Activated T-helper 17 cell treated with anti-CD3 and anti-CD28 coated beads, Interleukin-2, amount 50 U/mL, for 72 hours (primary cell): ENCODE data around the gene ADGRA3. TPM values are rescaled to one million over a fixed set of nuclear protein-coding genes. Genes with fewer than 3 reads are reported as not detected.

Experiments used
- ATAC-seq: fragments of 150-1000 bp; cut with Tn5 transposase; replicated peaks from 2 replicates; pipeline ENCODE4 v1.10.0; 2021; ENCODE audit warnings: mild to moderate bottlenecking, moderate library complexity
- H3K27ac Mint-ChIP-seq: one replicate; pipeline ENCODE4 v1.8.0; 2022; ENCODE audit warnings: mixed read lengths
- H3K27me3 Mint-ChIP-seq: one replicate; pipeline ENCODE4 v1.8.0; 2022; ENCODE audit warnings: mixed read lengths
- H3K36me3 Mint-ChIP-seq: one replicate; pipeline ENCODE4 v1.8.0; 2022; ENCODE audit warnings: low read depth, mild to moderate bottlenecking, mixed read lengths
- H3K4me1 Mint-ChIP-seq: one replicate; pipeline ENCODE4 v1.8.0; 2022; ENCODE audit warnings: mixed read lengths
- H3K4me3 Mint-ChIP-seq: one replicate; pipeline ENCODE4 v1.8.0; 2022; ENCODE audit warnings: mild to moderate bottlenecking, mixed read lengths
- H3K9me3 Mint-ChIP-seq: one replicate; pipeline ENCODE4 v1.8.0; 2022; ENCODE audit warnings: mixed read lengths
- total RNA-seq, 2 donors: library from RNA; stranded (reverse); gene quantifications; one replicate each; pipeline ENCODE4 v1.2.3, GENCODE V29; 2022

ADGRA3 gene
- total RNA-seq, 2 donors from 2014 or later: 0.71 to 1.2 TPM

GRCh38 chr4:22460266-22460665 is 55.6 kb downstream of the ADGRA3 start:
- H3K4me1 Mint-ChIP-seq: no peaks in the 10 kb centered on the region
- no peak for ATAC-seq
- no peaks in the 10 kb centered on the region for H3K36me3 Mint-ChIP-seq
- no peaks in the 10 kb centered on the region for H3K9me3 Mint-ChIP-seq
- no peaks in the 10 kb centered on the region for H3K27me3 Mint-ChIP-seq
- H3K27ac Mint-ChIP-seq: no peak overlapping the region
- H3K4me3 Mint-ChIP-seq: no peak overlapping the region

DNA sequence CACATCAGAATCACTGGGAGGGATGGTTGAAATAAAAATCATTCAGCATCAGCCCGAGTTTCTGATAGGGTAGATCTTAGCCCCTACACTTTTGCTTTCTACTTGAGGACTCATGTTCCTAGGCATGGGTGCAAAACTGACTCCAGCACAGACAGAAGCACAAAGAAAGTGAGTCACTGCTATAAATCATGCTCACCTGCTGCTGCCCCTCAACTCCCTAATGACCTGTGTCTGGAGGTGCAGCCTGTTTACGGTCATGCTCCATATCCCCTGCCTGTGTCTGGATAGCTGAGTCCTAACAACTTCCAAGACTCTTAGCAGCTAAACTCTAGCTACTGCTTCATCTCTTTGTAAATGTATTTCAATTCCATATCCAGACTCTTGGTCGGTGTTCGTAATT is 57.8 kb downstream of the ADGRA3 start:
- no peaks in the 10 kb centered on the region for H3K4me1 Mint-ChIP-seq
- no peak overlapping the region for H3K27ac Mint-ChIP-seq
- H3K36me3 Mint-ChIP-seq: no peaks in the 10 kb centered on the region
- H3K9me3 Mint-ChIP-seq: no peaks in the 10 kb centered on the region
- no peak for ATAC-seq
- no peak overlapping the region for H3K4me3 Mint-ChIP-seq
- H3K27me3 Mint-ChIP-seq: no peaks in the 10 kb centered on the region

- H3K9me3 Mint-ChIP-seq: no peaks in the 10 kb centered on the region
- H3K27ac Mint-ChIP-seq: no peak overlapping the region
- ATAC-seq: no peak
- H3K4me1 Mint-ChIP-seq: no peaks in the 10 kb centered on the region
- no peak overlapping the region for H3K4me3 Mint-ChIP-seq
- H3K27me3 Mint-ChIP-seq: no peaks in the 10 kb centered on the region
- H3K36me3 Mint-ChIP-seq: no peaks in the 10 kb centered on the region
These were observed 58.5 kb downstream of the ADGRA3 start for GRCh38 chr4:22457348-22457747.

DNA sequence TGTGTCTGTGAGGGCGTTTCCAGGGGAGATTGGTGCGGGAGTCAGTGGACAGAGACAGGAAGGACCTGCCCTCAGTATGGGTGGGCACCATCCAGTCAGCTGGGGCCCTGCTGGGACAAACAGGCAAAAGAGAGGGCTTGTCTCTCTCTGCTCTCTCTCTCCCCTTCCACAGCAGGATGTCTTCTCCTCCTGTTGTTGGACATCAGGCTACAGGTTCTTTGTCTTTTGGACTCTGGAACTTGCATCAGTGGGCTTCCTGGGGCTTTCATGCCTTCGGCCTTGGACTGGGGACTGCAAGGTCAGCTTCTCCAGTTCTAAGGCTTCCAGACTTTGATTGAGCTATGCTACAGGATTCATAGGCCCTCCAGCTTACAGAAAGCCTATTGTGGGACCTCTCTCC is 59.6 kb downstream of the ADGRA3 start:
- no peaks in the 10 kb centered on the region for H3K4me1 Mint-ChIP-seq
- H3K9me3 Mint-ChIP-seq: no peaks in the 10 kb centered on the region
- ATAC-seq: no peak
- no peak overlapping the region for H3K27ac Mint-ChIP-seq
- no peaks in the 10 kb centered on the region for H3K36me3 Mint-ChIP-seq
- no peak overlapping the region for H3K4me3 Mint-ChIP-seq
- no peaks in the 10 kb centered on the region for H3K27me3 Mint-ChIP-seq

DNA sequence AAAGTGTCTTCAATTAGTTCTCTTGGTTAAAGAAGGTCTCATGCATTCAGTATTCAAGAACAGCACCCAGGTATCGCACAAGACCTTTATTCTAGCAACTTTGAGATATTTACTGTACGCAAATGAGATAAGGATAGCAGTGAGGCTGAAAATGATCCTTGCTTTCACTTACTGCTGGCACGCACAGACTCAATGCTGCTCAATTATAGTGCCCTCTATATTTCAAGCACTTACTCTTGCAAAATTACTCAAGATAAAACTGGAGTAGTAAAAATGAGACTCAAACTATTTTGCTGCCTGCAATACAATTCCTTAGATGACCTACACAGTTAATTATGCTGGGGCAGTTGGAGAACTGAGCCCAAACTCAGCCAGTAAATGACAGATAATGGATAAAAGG is 60.9 kb downstream of the ADGRA3 start:
- Mint-ChIP-seq H3K4me3 (no peak overlapping the region), H3K4me1 (no peaks in the 10 kb centered on the region), H3K9me3 (no peaks in the 10 kb centered on the region), H3K27me3 (no peaks in the 10 kb centered on the region), H3K27ac (no peak overlapping the region), H3K36me3 (no peaks in the 10 kb centered on the region)
- no peak for ATAC-seq

DNA sequence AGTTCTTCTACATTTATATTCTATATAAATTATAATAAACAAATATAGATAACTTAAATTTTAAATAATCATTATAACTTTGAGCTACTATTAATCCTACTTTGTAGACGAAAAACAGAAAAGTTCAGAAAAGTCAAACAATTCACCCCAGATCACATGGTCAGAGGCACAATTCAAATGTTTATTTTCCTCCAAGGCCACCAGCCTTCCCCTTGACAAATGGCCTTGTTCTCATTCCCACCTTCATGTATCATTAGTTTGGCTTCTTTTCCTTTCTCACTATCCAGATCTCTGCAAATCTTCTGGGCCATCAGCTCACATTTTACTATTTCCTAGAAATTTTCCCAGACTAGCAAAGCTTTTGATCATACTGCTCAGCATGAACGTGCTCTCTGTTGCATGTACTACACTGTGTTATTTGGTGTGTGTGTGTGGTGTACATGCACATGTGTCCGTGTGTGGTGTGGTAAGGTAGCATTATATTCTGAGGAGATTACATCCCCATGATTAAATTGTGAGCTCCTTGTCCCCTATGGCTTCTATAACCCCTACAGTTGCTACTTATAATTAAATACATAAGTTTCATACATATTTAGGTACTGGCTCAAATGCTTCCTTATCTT is 61.5 kb downstream of the ADGRA3 start:
- Mint-ChIP-seq H3K27me3 (no peaks in the 10 kb centered on the region), H3K9me3 (no peaks in the 10 kb centered on the region), H3K36me3 (no peaks in the 10 kb centered on the region), H3K4me3 (no peak overlapping the region), H3K27ac (no peak overlapping the region), H3K4me1 (no peaks in the 10 kb centered on the region)
- no peak for ATAC-seq

DNA sequence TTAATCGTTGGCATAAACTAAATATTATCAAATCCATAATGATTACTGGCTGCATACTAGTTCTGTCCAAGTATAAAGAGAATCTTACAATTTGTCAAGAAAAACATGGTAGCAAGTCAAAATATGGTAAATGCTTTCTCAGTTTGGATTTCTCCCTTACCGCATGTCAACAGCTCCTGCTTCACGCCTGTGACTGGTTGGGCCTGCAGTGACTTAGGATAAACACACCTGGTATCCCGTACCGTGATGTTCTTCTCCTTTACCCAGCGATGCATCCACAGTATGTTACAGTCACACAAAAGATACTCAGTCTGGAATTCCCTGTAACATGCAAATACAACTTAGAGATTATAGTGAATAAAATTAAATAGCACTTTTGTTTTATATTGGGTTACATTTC is 71.1 kb downstream of the ADGRA3 start:
- no peak for ATAC-seq
- no peaks in the 10 kb centered on the region for H3K27me3 Mint-ChIP-seq
- no peaks in the 10 kb centered on the region for H3K36me3 Mint-ChIP-seq
- H3K27ac Mint-ChIP-seq: no peak overlapping the region
- H3K4me3 Mint-ChIP-seq: peak overlapping the region; percentile 42
- H3K4me1 Mint-ChIP-seq: no peaks in the 10 kb centered on the region
- H3K9me3 Mint-ChIP-seq: peaks cover 3% of the 10 kb centered on the region

- H3K4me3 Mint-ChIP-seq: no peak overlapping the region
- ATAC-seq: no peak
- H3K27me3 Mint-ChIP-seq: no peaks in the 10 kb centered on the region
- H3K9me3 Mint-ChIP-seq: no peaks in the 10 kb centered on the region
- no peaks in the 10 kb centered on the region for H3K4me1 Mint-ChIP-seq
- H3K27ac Mint-ChIP-seq: no peak overlapping the region
- H3K36me3 Mint-ChIP-seq: no peaks in the 10 kb centered on the region
These were observed 72.9 kb downstream of the ADGRA3 start for GRCh38 chr4:22442956-22443355.

- H3K9me3 Mint-ChIP-seq: no peaks in the 10 kb centered on the region
- no peaks in the 10 kb centered on the region for H3K27me3 Mint-ChIP-seq
- no peaks in the 10 kb centered on the region for H3K36me3 Mint-ChIP-seq
- no peak for ATAC-seq
- H3K27ac Mint-ChIP-seq: no peak overlapping the region
- H3K4me3 Mint-ChIP-seq: no peak overlapping the region
- H3K4me1 Mint-ChIP-seq: no peaks in the 10 kb centered on the region
These were observed 74.9 kb downstream of the ADGRA3 start for GRCh38 chr4:22440999-22441398.

- Mint-ChIP-seq H3K4me3 (no peak overlapping the region), H3K4me1 (no peaks in the 10 kb centered on the region), H3K27me3 (no peaks in the 10 kb centered on the region), H3K36me3 (no peaks in the 10 kb centered on the region), H3K9me3 (peaks cover 3% of the 10 kb centered on the region), H3K27ac (no peak overlapping the region)
- no peak for ATAC-seq
These were observed 75.9 kb downstream of the ADGRA3 start for GRCh38 chr4:22439947-22440346.

- no peak for ATAC-seq
- H3K27ac Mint-ChIP-seq: no peak overlapping the region
- no peaks in the 10 kb centered on the region for H3K36me3 Mint-ChIP-seq
- no peak overlapping the region for H3K4me3 Mint-ChIP-seq
- no peaks in the 10 kb centered on the region for H3K4me1 Mint-ChIP-seq
- peaks cover 3% of the 10 kb centered on the region for H3K9me3 Mint-ChIP-seq
- H3K27me3 Mint-ChIP-seq: no peaks in the 10 kb centered on the region
These were observed 80.2 kb downstream of the ADGRA3 start for GRCh38 chr4:22435652-22436051.

DNA sequence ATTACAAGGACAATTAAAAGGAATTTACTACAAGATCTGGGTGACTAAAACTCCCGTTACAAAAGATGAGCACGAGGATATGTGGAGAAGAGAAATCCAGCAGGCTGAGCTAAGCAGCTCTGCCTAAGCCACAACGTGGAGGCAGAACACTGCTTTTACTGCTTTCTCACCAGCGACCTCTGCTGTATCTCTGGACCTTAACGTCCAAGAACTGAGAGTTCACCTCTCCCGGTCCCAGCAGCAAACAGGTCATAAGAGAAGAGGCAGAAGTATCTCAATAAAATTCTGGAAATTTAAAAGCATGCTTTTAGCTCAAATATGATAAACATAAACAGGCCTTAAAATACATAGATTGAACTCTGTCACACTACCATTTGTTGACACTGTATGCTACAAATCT is 81.0 kb downstream of the ADGRA3 start:
- Mint-ChIP-seq H3K27ac (no peak overlapping the region), H3K9me3 (peaks cover 3% of the 10 kb centered on the region), H3K27me3 (no peaks in the 10 kb centered on the region), H3K4me3 (no peak overlapping the region), H3K36me3 (no peaks in the 10 kb centered on the region), H3K4me1 (no peaks in the 10 kb centered on the region)
- no peak for ATAC-seq

DNA sequence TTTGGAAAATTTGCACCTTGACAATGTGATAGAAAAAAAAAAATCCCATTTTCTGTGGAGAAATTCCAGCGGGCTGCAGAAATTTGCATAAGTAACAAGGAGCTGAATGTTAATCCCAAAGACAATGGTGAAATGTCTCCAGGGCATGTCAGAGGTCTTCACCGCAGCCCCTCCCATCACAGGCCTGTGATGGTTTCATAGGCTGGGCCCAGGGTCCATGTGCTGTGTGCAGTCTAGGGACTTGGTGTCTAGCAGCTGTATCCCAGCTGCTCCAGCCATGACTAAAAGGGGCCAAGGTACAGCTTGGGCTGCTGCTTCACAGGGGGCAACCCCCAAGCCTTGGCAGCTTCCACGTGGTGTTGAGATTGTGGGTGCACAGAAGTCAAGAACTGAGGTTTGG is 85.2 kb downstream of the ADGRA3 start:
- Mint-ChIP-seq H3K27ac (no peak overlapping the region), H3K27me3 (no peaks in the 10 kb centered on the region), H3K4me1 (no peaks in the 10 kb centered on the region), H3K4me3 (no peak overlapping the region), H3K36me3 (no peaks in the 10 kb centered on the region), H3K9me3 (peaks cover under 1% of the 10 kb centered on the region)
- no peak for ATAC-seq

DNA sequence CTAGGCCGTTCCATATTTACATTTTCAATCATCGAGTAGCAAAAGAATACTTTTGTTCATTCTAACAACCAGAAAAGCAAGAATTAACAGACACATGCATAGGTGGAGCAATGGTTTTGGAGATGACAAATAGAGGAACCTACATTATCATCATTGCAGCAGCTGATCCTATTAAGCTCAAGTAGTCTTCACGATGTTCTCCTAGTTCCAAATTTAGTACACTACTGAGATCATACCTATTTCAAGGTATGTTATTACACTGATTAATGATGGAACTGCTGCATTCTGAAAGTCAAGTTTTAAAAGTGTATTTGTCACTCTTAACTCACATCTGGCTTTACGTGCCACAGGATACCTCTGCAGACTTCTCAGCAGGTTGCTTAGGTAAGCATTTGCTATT is 87.4 kb downstream of the ADGRA3 start:
- no peaks in the 10 kb centered on the region for H3K4me1 Mint-ChIP-seq
- no peaks in the 10 kb centered on the region for H3K27me3 Mint-ChIP-seq
- H3K4me3 Mint-ChIP-seq: no peak overlapping the region
- H3K27ac Mint-ChIP-seq: no peak overlapping the region
- H3K9me3 Mint-ChIP-seq: no peaks in the 10 kb centered on the region
- no peak for ATAC-seq
- H3K36me3 Mint-ChIP-seq: no peaks in the 10 kb centered on the region

DNA sequence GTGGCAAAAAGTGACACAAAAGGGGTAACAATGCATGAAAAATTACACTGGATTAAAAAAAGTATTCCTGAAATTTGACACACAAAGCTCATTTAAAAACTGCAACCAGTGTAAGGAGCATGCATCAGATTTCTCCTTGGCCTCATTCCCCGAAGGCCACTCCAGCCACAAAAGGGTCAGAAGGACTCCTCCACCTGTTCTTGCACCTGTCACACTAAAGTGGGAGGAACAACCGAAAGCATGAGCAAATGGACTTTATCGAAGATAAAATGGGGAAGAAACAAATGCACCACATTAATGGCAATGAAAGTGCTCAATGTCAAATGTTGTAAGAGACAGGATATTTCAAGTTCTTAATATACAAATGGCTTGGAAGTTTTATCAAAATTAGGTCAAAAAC is 88.2 kb downstream of the ADGRA3 start:
- no peak for ATAC-seq
- H3K9me3 Mint-ChIP-seq: peaks cover under 1% of the 10 kb centered on the region
- H3K27ac Mint-ChIP-seq: no peak overlapping the region
- H3K36me3 Mint-ChIP-seq: no peaks in the 10 kb centered on the region
- H3K4me3 Mint-ChIP-seq: no peak overlapping the region
- no peaks in the 10 kb centered on the region for H3K4me1 Mint-ChIP-seq
- no peaks in the 10 kb centered on the region for H3K27me3 Mint-ChIP-seq

DNA sequence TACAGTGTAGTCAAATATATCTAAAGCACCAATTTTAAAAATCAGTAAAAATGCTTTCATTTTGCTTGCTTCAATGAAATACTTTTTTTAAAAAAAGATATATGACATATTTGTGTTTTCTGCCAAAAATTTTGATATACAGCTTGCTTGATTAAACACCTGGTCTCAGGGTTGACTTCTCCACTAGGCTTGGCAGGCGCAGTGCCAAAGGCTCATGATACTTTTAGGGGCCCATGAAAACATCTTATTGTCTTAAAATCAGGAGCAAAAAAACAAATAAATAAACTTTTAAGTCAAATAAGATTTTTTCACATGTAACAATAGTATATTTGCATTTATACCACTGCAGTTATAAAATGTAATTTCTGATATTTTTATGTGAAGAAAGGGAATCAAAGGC is 95.6 kb downstream of the ADGRA3 start:
- Mint-ChIP-seq H3K27me3 (no peaks in the 10 kb centered on the region), H3K36me3 (no peaks in the 10 kb centered on the region), H3K9me3 (peaks cover 4% of the 10 kb centered on the region), H3K4me1 (no peaks in the 10 kb centered on the region), H3K27ac (no peak overlapping the region), H3K4me3 (no peak overlapping the region)
- ATAC-seq: no peak
